ENCODE results near the gene CDKAL1.

DNA sequence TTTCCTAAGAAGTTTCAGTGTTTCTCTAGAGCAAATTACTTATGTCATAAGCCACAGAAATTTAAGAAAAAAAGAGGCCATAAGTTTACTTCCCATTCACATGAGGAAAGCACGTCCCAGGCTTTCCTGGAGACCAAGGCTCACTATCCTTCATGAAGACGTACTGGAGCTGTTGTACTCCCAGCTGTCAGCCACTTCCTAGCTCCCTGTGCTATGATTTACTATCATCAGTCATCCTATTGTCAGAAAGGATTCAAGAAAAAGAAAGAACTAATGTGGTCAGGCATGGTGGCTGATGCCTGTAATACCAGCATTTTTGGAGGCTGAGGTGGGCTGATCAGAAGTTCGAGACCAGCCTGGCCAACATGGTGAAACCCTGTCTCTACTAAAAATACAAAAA, 721.9 kb downstream of the CDKAL1 start:
- TF ChIP-seq, protein P1, sequence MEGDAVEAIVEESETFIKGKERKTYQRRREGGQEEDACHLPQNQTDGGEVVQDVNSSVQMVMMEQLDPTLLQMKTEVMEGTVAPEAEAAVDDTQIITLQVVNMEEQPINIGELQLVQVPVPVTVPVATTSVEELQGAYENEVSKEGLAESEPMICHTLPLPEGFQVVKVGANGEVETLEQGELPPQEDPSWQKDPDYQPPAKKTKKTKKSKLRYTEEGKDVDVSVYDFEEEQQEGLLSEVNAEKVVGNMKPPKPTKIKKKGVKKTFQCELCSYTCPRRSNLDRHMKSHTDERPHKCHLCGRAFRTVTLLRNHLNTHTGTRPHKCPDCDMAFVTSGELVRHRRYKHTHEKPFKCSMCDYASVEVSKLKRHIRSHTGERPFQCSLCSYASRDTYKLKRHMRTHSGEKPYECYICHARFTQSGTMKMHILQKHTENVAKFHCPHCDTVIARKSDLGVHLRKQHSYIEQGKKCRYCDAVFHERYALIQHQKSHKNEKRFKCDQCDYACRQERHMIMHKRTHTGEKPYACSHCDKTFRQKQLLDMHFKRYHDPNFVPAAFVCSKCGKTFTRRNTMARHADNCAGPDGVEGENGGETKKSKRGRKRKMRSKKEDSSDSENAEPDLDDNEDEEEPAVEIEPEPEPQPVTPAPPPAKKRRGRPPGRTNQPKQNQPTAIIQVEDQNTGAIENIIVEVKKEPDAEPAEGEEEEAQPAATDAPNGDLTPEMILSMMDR (IDR thresholded peaks at IDR 0.05), result no peak
- TF ChIP-seq EZH2 (IDR thresholded peaks at IDR 0.05) (no peak), EZH2phosphoT487 (IDR thresholded peaks at IDR 0.05) (no peak)

Measured in neural progenitor cell (in vitro differentiated cells).